ENCODE measurements around the gene PPIL6.

PPIL6 gene

DNA sequence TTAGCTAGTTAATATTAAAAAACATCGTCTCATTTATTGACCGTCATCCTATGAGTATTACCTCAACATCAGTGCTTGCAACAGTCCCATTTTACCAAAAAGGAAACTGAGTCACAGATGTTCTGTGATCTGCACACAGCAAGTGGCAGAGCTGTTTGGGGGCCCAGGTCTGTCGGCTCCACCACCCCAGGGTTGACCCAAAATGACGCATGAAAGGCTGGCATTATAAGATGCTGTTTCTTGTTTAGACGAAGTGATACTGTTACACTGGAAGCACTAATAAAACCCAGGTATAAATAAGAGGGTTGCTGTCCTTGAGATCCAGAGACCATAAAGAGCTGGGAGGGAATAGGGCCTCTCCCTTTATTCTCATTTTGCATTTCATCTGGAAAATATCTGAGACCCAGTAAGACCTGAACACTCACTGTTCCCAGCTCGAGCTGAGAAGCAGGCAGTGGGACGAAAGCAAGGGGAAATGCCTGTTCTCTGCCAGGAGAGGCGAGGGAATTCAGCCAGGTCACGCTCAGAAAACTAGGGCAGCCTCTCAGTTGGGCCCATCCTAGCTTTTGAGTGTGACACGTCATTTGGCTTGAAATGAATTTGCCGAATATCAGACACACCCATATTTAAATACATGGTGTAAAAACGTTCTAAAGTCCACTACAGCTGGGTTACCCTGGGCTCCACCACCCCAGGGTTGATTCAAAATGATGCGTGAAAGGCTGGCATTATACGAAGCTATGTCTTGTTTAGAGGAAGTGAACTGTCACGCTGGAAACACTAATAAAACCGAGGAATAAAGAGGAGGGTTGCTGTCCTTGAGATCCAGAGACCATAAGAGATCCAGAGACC, 16.5 kb upstream of the PPIL6 start:
- DNase-seq (ENCODE audit: low spot score): no peak

GRCh38 chr6:109456111-109456583, 15.7 kb upstream of the PPIL6 start:
- no peak for DNase-seq (ENCODE audit: low spot score)
- TF ChIP-seq, protein P1, sequence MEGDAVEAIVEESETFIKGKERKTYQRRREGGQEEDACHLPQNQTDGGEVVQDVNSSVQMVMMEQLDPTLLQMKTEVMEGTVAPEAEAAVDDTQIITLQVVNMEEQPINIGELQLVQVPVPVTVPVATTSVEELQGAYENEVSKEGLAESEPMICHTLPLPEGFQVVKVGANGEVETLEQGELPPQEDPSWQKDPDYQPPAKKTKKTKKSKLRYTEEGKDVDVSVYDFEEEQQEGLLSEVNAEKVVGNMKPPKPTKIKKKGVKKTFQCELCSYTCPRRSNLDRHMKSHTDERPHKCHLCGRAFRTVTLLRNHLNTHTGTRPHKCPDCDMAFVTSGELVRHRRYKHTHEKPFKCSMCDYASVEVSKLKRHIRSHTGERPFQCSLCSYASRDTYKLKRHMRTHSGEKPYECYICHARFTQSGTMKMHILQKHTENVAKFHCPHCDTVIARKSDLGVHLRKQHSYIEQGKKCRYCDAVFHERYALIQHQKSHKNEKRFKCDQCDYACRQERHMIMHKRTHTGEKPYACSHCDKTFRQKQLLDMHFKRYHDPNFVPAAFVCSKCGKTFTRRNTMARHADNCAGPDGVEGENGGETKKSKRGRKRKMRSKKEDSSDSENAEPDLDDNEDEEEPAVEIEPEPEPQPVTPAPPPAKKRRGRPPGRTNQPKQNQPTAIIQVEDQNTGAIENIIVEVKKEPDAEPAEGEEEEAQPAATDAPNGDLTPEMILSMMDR (IDR thresholded peaks at IDR 0.05; ENCODE audit: extremely low read depth, missing control alignments): no peak

More for the DNA sequence above, 16.5 kb upstream of the PPIL6 start:
- TF ChIP-seq, protein P1 (IDR thresholded peaks at IDR 0.05; ENCODE audit: extremely low read depth, missing control alignments): no peak

GRCh38 chr6:109455437-109456110, 15.1 kb upstream of the PPIL6 start, which contains the start of gene MICAL1:
TSS of gene MICAL1 (minus strand) at chr6:109455772. CDS start at chr6:109454196, 1,576 bp downstream.
- DNase-seq (ENCODE audit: low spot score): peak; percentile 89
- TF ChIP-seq, protein P1 (IDR thresholded peaks at IDR 0.05; ENCODE audit: extremely low read depth, missing control alignments): no peak

GRCh38 chr6:109454496-109455436, 14.3 kb upstream of the PPIL6 start:
- DNase-seq (ENCODE audit: low spot score): peak; percentile 74

DNA sequence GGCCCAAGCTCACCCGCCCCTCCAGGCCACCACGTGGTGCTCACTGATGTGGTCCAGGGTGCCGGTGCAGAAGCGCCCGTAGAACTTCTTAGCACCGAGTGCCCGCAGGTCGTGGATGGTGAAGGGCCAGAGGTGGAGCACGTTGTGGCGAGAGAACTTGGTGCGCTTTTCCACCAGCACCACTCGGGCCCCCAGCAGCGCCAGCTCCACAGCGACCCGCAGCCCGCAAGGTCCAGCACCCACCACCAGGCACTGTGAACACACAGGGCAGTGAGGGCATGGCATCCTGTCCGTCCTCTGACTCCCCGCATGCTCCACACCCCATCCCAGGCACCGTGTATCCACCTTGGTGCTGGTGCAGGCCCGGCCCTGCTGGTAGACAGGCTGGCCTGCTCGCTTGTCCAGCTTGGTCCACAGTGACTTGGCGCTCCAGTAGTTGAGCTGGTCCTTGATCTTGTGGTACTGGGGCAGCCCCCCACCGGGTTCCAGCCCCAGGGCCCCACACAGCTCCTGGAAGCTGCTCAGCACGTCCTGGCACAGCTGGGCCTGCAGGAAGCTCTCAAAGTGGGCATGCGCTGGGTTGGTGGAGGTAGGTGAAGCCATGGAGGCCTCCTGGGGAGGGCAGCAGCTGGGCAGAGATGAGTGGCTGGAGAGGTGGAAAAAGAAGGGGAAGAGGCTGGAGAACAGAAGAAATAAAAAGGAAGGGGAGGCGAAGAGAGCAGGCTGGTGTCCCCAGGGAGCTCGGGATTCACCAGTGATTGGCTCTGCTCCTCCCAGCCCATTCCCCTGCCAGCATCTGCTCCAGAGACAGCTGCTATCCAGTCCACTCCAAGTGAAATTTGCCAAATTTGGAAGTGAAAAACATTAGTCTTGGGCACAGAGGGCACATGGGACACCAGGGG, 13.4 kb upstream of the PPIL6 start:
- DNase-seq (ENCODE audit: low spot score): no peak
- TF ChIP-seq, protein P1 (IDR thresholded peaks at IDR 0.05; ENCODE audit: extremely low read depth, missing control alignments): no peak

More at GRCh38 chr6:109454496-109455436, 14.3 kb upstream of the PPIL6 start:
- TF ChIP-seq, protein P1 (IDR thresholded peaks at IDR 0.05; ENCODE audit: extremely low read depth, missing control alignments): no peak

DNA sequence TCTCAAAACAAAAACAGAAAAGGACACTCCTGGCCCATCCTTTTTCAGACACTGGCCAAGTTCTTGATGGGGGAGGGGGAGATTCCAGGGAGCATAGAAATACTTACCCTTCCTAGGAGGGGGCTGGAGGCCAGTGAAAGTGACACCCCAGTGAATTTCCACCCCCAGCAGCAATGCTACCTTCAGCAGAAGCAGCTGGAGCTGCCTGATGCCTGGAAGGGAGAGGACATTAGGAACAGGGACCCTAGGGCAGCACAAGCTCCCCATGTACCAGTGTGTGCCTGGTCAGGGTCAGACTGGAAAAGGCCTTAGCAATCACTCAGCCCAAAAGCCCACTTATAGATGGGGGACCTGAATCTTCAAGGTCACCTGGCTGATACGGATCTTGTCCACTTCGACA, 12.7 kb upstream of the PPIL6 start:
- TF ChIP-seq, protein P1 (IDR thresholded peaks at IDR 0.05; ENCODE audit: extremely low read depth, missing control alignments): no peak
- no peak for DNase-seq (ENCODE audit: low spot score)

Data from GM20000 (cell line).